HepG2 (cell line): Measurements from ENCODE around the gene C11orf58. TPM values are rescaled to one million over a fixed set of nuclear protein-coding genes. Genes with fewer than 3 reads are reported as not detected.

Source experiments
- ATAC-seq: fragments of 200-7000 bp; cut with Tn5 transposase; 3 replicates; pipeline ENCODE4 v1.9.1; 2020; ENCODE audit warnings: mild to moderate bottlenecking, moderate library complexity
- BruUV-seq: library from RNA; stranded (reverse); fragments of 400-500 nt; replicated peaks from 2 replicates; lab custom pipeline; 2021; lab: Mats Ljungman, UMichigan
- CTCF ChIA-PET: fragments of 300-600 bp; formaldehyde crosslinking; extraction: SDS; loops from one replicate; lab custom pipeline; 2021; ENCODE audit warnings: low total read pairs, inconsistent platforms, low intra/inter-chr PET ratio; lab: Yijun Ruan, JAX
- POLR2A ChIA-PET: fragments of 350-600 bp; sonication (Branson Sonifier 250); formaldehyde crosslinking; loops from one replicate; lab custom pipeline; 2020; ENCODE audit warnings: antibody characterized with exemption, inconsistent platforms; lab: Yijun Ruan, JAX
- DNase-seq: peaks from one replicate; pipeline ENCODE4 v3.0.0-alpha.2; 2015; ENCODE audit warnings: low spot score
- FAIRE-seq: peaks from 3 replicates; lab custom pipeline; 2011; peaks lifted over from hg19 to GRCh38; lab: Jason Lieb, UNC
- H2AFZ ChIP-seq: one replicate; pipeline ENCODE4 v1.6.1; 2011; ENCODE audit warnings: low read length, inconsistent platforms
- H3K27ac ChIP-seq: fragments of 300-600 bp; 3 replicates; pipeline ENCODE4 v1.8.0; 2011; ENCODE audit warnings: mixed run types, mild to moderate bottlenecking, mixed read lengths, low read length, inconsistent platforms; ENCODE audit not compliant: insufficient read depth; ENCODE audit errors: extremely low read length
- H3K27me3 ChIP-seq, 2 experiments: fragments of 200-600 bp in 1 of 2; 2 replicates in 1 of 2; 3 replicates in 1 of 2; pipeline versions ENCODE4 v1.6.0 to v1.8.0; 2011; ENCODE audit warnings: low read length in 2 of 2, mild to moderate bottlenecking in 2 of 2, moderate library complexity in 2 of 2, inconsistent platforms in 1 of 2; ENCODE audit not compliant: insufficient read depth in 2 of 2, control insufficient read depth in 1 of 2
- H3K36me3 ChIP-seq, 2 experiments: fragments of 200-600 bp in 1 of 2; replicated peaks in 1 of 2; 2 replicates in 1 of 2; 3 replicates in 1 of 2; pipeline versions ENCODE4 v1.5.1 to v1.8.0; 2011; ENCODE audit warnings: low read length in 2 of 2, inconsistent platforms in 1 of 2; ENCODE audit not compliant: insufficient read depth in 2 of 2, control insufficient read depth in 1 of 2
- H3K4me1 ChIP-seq: 2 replicates; pipeline ENCODE4 v1.5.1; 2012; ENCODE audit warnings: low read length, inconsistent platforms; ENCODE audit not compliant: insufficient read depth
- H3K4me2 ChIP-seq: 2 replicates; pipeline ENCODE4 v1.6.0; 2011; ENCODE audit warnings: low read depth, low read length, inconsistent platforms
- H3K4me3 ChIP-seq, 3 experiments: fragments of 200-600 bp in 1 of 3; sonication (generic), shearing (Covaris generic) in 1 of 3; replicated peaks in 1 of 3; 2 replicates each; pipeline ENCODE4 v1.5.1; 2011 to 2016; ENCODE audit warnings: low read length in 3 of 3, inconsistent platforms in 2 of 3, low read depth in 2 of 3, mild to moderate bottlenecking in 2 of 3, control low read depth in 1 of 3, mixed read lengths in 1 of 3; ENCODE audit not compliant: insufficient read depth in 1 of 3
- H3K79me2 ChIP-seq: one replicate; pipeline ENCODE4 v1.6.1; 2011; ENCODE audit warnings: low read length, inconsistent platforms; ENCODE audit not compliant: insufficient read depth
- H3K9ac ChIP-seq: 2 replicates; pipeline ENCODE4 v1.6.0; 2011; ENCODE audit warnings: mild to moderate bottlenecking, low read depth, low read length, inconsistent platforms; ENCODE audit not compliant: insufficient read depth
- H3K9me3 ChIP-seq: 2 replicates; pipeline ENCODE4 v1.5.1; 2012; ENCODE audit warnings: mild to moderate bottlenecking, low read length
- H4K20me1 ChIP-seq: 2 replicates; pipeline ENCODE4 v1.6.0; 2011; ENCODE audit warnings: inconsistent platforms, mild to moderate bottlenecking, low read length, moderate library complexity; ENCODE audit not compliant: insufficient read depth
- ARID2 ChIP-seq: sonication (generic); formaldehyde crosslinking; IDR thresholded peaks from 2 replicates; pipeline ENCODE4 v1.8.1; 2022; ENCODE audit warnings: mild to moderate bottlenecking, missing genetic modification reagents, borderline replicate concordance
- FOXC1 ChIP-seq: sonication (generic); formaldehyde crosslinking; IDR thresholded peaks from 2 replicates; pipeline ENCODE4 v1.8.0; 2022; ENCODE audit warnings: mild to moderate bottlenecking, missing genetic modification reagents, borderline replicate concordance
- HDAC6 ChIP-seq: fragments of 200-600 bp; sonication (generic); IDR thresholded peaks from 2 replicates; pipeline ENCODE4 v1.7.0; 2017; ENCODE audit warnings: mild to moderate bottlenecking, antibody characterized with exemption, low read length, low read depth
- HNRNPLL ChIP-seq: fragments of 200-400 bp; formaldehyde crosslinking; IDR thresholded peaks from 2 replicates; pipeline ENCODE4 v1.6.1; 2017; ENCODE audit warnings: mild to moderate bottlenecking, low read depth, low read length; ENCODE audit not compliant: poor library complexity, severe bottlenecking
- JUND ChIP-seq: sonication (generic); formaldehyde crosslinking; IDR thresholded peaks from 2 replicates; pipeline ENCODE4 v1.8.0; 2022; ENCODE audit warnings: mild to moderate bottlenecking, missing genetic modification reagents
- KLF11 ChIP-seq: IDR thresholded peaks from 2 replicates; pipeline ENCODE4 v1.6.1; 2016; ENCODE audit warnings: missing compliant biosample characterization
- MED8 ChIP-seq: sonication (generic); formaldehyde crosslinking; IDR thresholded peaks from 2 replicates; pipeline ENCODE4 v1.8.1; 2023; ENCODE audit warnings: mild to moderate bottlenecking, missing genetic modification reagents; ENCODE audit not compliant: insufficient replicate concordance
- NBN ChIP-seq: fragments of 450-650 bp; conservative IDR thresholded peaks from 2 replicates; pipeline ENCODE4 v1.6.1; 2017
- POLR2AphosphoS2 ChIP-seq: IDR thresholded peaks from 2 replicates; pipeline ENCODE4 v1.6.1; 2011; ENCODE audit warnings: low read depth, low read length, improper control_type of control experiment
- SP140L ChIP-seq: sonication (generic); formaldehyde crosslinking; IDR thresholded peaks from 2 replicates; pipeline ENCODE4 v1.4.0; 2020; ENCODE audit warnings: missing genetic modification reagents, borderline replicate concordance
- ZBTB7A ChIP-seq: sonication (generic); formaldehyde crosslinking; IDR thresholded peaks from 2 replicates; pipeline ENCODE4 v1.8.0; 2022; ENCODE audit warnings: mild to moderate bottlenecking, missing genetic modification reagents
- ZIK1 ChIP-seq: sonication (generic); formaldehyde crosslinking; IDR thresholded peaks from 2 replicates; pipeline ENCODE4 v1.5.0; 2020; ENCODE audit warnings: mild to moderate bottlenecking, low read depth, missing genetic modification reagents, borderline replicate concordance
- ZNF501 ChIP-seq: sonication (generic); formaldehyde crosslinking; IDR thresholded peaks from 2 replicates; pipeline ENCODE4 v1.5.1; 2020; ENCODE audit warnings: mild to moderate bottlenecking, moderate library complexity, missing genetic modification reagents
- ZNF775 ChIP-seq: sonication (generic); formaldehyde crosslinking; IDR thresholded peaks from 2 replicates; pipeline ENCODE4 v1.4.0; 2020; ENCODE audit warnings: missing genetic modification reagents, mild to moderate bottlenecking, moderate library complexity, borderline replicate concordance
- in situ Hi-C: cut with HindIII; loops from 2 replicates; pipeline ENCODE4 v1.10.0; 2017; ENCODE audit warnings: low pct_unique_long_range_greater_than_20kb; ENCODE audit not compliant: extremely low pct_ligation_motif_present
- intact Hi-C: fragments of 100-400 bp; cut with micrococcal nuclease; formaldehyde crosslinking; loops from one replicate; pipeline ENCODE4 v1.10.0; 2022; ENCODE audit not compliant: unreplicated experiment
- polyA plus RNA-seq, 8 experiments: library from polyadenylated mRNA; depleted of rRNA in 3 of 8; stranded (reverse) in 7 of 8; unstranded in 1 of 8; fragments of >200 nt; fragmentation: Illumina TruSeq in 4 of 8; extraction: Trizol in 4 of 8; gene quantifications; 2 replicates each; pipeline versions ENCODE4 v1.2.1 to v1.2.3, GENCODE V29; 2011 to 2016; ENCODE audit warnings: low read depth in 4 of 8, missing spikeins in 1 of 8, mixed read lengths in 1 of 8; ENCODE audit not compliant: insufficient read depth in 1 of 8
- total RNA-seq, 5 experiments: library from RNA; depleted of rRNA; stranded (reverse); fragments of >200 nt; fragmentation: Illumina TruSeq; extraction: Trizol; gene quantifications; 2 replicates each; pipeline ENCODE4 v1.2.3, GENCODE V29; 2016; ENCODE audit warnings: low read depth in 1 of 5
- TF ChIP-seq, protein P1 (sequence below): sonication (generic); formaldehyde crosslinking; IDR thresholded peaks from 2 replicates; pipeline ENCODE4 v1.8.1; 2023; ENCODE audit warnings: missing genetic modification reagents, inconsistent platforms, borderline replicate concordance
- TF ChIP-seq, protein P2 (sequence below): conservative IDR thresholded peaks from 2 replicates; pipeline ENCODE4 v1.6.1; 2018; ENCODE audit warnings: missing genetic modification reagents
- TF ChIP-seq, protein P3 (sequence below): sonication (generic); formaldehyde crosslinking; IDR thresholded peaks from 2 replicates; pipeline ENCODE4 v1.5.1; 2020; ENCODE audit warnings: mild to moderate bottlenecking, missing genetic modification reagents, borderline replicate concordance
- TF ChIP-seq, protein P4 (sequence below): sonication (generic); formaldehyde crosslinking; IDR thresholded peaks from 2 replicates; pipeline ENCODE4 v1.8.0; 2022; ENCODE audit warnings: mild to moderate bottlenecking, missing genetic modification reagents, moderate library complexity
- TF ChIP-seq, protein P5 (sequence below): sonication (generic); formaldehyde crosslinking; IDR thresholded peaks from 2 replicates; pipeline ENCODE4 v1.8.1; 2023; ENCODE audit warnings: mild to moderate bottlenecking, inconsistent platforms, moderate library complexity, missing genetic modification reagents, borderline replicate concordance

The C11orf58 gene
- total and polyA plus RNA-seq, 2 of the 13 experiments (the other 11 are each of a cell fraction or from before 2014, with no cell fraction given), result 83.8 to 167 TPM

DNA sequence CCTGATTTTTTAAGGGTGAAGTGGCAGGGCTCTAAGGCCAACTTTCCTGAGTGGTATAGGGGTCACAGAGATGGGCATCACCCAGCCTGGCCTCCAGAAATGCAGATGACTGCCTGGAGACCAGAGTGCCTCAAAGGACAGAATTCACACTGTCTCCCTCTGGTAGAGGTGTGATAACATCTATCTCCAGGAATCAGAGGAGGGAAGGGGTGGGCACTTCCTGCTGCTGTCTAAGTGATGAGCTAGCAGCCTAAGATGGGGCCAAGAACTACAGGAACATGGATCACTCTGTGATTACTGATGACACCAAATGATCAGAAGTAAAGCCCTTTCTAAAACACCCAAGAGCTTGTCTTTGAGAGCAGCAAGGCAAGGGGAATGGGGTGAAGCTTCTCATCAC is 61.9 kb downstream of the C11orf58 start:
- no peak for FAIRE-seq
- no peak overlapping the region for H3K4me2 ChIP-seq
- no peak overlapping the region for H3K27ac ChIP-seq
- in situ Hi-C loops, result loop anchor here (10.0 kb wide), 1 partner anchor 274 kb away; the partner anchor contains the start of gene RPS13
- peaks cover 10 to 17% of the 10 kb centered on the region in 2 experiments for H3K36me3 ChIP-seq
- intact Hi-C loops, result no loop called here
- ATAC-seq, result no peak
- H2AFZ ChIP-seq, result no peak overlapping the region
- no peak overlapping the region for H3K4me3 ChIP-seq
- CTCF ChIA-PET, result no interaction called here
- no peaks in the 10 kb centered on the region for H3K27me3 ChIP-seq
- peaks cover 19% of the 10 kb centered on the region for H3K4me1 ChIP-seq
- H4K20me1 ChIP-seq, result peaks cover 6% of the 10 kb centered on the region; the same call in 1 of the 2 replicates
- no TSS peak for BruUV-seq
- H3K9ac ChIP-seq, result no peak overlapping the region
- H3K79me2 ChIP-seq, result no peaks in the 10 kb centered on the region
- POLR2A ChIA-PET, result no interaction called here
- H3K9me3 ChIP-seq, result no peaks in the 10 kb centered on the region
- no peak for DNase-seq
- TF ChIP-seq, protein P1, sequence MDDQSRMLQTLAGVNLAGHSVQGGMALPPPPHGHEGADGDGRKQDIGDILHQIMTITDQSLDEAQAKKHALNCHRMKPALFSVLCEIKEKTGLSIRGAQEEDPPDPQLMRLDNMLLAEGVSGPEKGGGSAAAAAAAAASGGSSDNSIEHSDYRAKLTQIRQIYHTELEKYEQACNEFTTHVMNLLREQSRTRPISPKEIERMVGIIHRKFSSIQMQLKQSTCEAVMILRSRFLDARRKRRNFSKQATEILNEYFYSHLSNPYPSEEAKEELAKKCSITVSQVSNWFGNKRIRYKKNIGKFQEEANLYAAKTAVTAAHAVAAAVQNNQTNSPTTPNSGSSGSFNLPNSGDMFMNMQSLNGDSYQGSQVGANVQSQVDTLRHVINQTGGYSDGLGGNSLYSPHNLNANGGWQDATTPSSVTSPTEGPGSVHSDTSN (CRISPR knock-in tag), result no peak
- TF ChIP-seq HNRNPLL (no peak), MED8 (CRISPR knock-in tag) (no peak), ZIK1 (CRISPR knock-in tag) (no peak), KLF11 (CRISPR knock-in tag) (no peak), HDAC6 (no peak), SP140L (CRISPR knock-in tag) (no peak), ZBTB7A (CRISPR knock-in tag) (no peak), ZNF775 (no peak), JUND (CRISPR knock-in tag) (no peak), FOXC1 (no peak), ARID2 (CRISPR knock-in tag) (no peak), ZNF501 (no peak), POLR2AphosphoS2 (no peak), NBN (no peak)
- TF ChIP-seq, protein P2, sequence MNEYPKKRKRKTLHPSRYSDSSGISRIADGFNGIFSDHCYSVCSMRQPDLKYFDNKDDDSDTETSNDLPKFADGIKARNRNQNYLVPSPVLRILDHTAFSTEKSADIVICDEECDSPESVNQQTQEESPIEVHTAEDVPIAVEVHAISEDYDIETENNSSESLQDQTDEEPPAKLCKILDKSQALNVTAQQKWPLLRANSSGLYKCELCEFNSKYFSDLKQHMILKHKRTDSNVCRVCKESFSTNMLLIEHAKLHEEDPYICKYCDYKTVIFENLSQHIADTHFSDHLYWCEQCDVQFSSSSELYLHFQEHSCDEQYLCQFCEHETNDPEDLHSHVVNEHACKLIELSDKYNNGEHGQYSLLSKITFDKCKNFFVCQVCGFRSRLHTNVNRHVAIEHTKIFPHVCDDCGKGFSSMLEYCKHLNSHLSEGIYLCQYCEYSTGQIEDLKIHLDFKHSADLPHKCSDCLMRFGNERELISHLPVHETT (CRISPR knock-in tag), result no peak
- TF ChIP-seq, protein P3, sequence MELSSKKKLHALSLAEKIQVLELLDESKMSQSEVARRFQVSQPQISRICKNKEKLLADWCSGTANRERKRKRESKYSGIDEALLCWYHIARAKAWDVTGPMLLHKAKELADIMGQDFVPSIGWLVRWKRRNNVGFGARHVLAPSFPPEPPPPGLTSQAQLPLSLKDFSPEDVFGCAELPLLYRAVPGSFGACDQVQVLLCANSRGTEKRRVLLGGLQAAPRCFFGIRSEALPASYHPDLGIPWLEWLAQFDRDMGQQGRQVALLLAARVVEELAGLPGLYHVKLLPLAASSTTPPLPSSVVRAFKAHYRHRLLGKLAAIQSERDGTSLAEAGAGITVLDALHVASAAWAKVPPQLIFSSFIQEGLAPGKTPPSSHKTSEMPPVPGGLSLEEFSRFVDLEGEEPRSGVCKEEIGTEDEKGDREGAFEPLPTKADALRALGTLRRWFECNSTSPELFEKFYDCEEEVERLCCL, result no peak
- TF ChIP-seq, protein P4, sequence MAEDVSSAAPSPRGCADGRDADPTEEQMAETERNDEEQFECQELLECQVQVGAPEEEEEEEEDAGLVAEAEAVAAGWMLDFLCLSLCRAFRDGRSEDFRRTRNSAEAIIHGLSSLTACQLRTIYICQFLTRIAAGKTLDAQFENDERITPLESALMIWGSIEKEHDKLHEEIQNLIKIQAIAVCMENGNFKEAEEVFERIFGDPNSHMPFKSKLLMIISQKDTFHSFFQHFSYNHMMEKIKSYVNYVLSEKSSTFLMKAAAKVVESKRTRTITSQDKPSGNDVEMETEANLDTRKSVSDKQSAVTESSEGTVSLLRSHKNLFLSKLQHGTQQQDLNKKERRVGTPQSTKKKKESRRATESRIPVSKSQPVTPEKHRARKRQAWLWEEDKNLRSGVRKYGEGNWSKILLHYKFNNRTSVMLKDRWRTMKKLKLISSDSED (CRISPR knock-in tag), result no peak
- TF ChIP-seq, protein P5, sequence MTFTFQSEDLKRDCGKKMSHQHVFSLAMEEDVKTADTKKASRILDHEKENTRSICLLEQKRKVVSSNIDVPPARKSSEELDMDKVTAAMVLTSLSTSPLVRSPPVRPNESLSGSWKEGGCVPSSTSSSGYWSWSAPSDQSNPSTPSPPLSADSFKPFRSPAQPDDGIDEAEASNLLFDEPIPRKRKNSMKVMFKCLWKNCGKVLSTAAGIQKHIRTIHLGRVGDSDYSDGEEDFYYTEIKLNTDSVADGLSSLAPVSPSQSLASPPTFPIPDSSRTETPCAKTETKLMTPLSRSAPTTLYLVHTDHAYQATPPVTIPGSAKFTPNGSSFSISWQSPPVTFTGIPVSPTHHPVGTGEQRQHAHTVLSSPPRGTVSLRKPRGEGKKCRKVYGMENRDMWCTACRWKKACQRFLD (CRISPR knock-in tag), result no peak
